Activated CD4-positive, alpha-beta memory T cell treated with anti-CD3 and anti-CD28 coated beads for 36 hours (primary cell): ENCODE results near the gene FOXF1. TPM values are rescaled to one million over a fixed set of nuclear protein-coding genes. Genes with fewer than 3 reads are reported as not detected.

ENCODE experiments used
- CTCF ChIA-PET: fragments of 350-600 bp; sonication (Branson Sonifier 250); formaldehyde crosslinking; loops from one replicate; lab custom pipeline; 2021; ENCODE audit warnings: antibody characterized with exemption, inconsistent platforms; lab: Charles Lee
- POLR2A ChIA-PET: fragments of 350-600 bp; sonication (Branson Sonifier 250); formaldehyde crosslinking; loops from one replicate; lab custom pipeline; 2021; ENCODE audit warnings: antibody characterized with exemption; lab: Charles Lee
- DNase-seq: peaks from one replicate; pipeline ENCODE4 v3.0.0-alpha.2; 2020
- H3K27ac Mint-ChIP-seq: one replicate; pipeline ENCODE4 v1.8.0; 2021; ENCODE audit warnings: mixed read lengths
- H3K27me3 Mint-ChIP-seq: one replicate; pipeline ENCODE4 v1.8.0; 2021; ENCODE audit warnings: mixed read lengths
- H3K36me3 Mint-ChIP-seq: one replicate; pipeline ENCODE4 v1.8.0; 2021; ENCODE audit warnings: mixed read lengths
- H3K4me1 Mint-ChIP-seq: one replicate; pipeline ENCODE4 v1.8.0; 2021; ENCODE audit warnings: low read depth, mixed read lengths
- H3K4me3 Mint-ChIP-seq: one replicate; pipeline ENCODE4 v1.8.0; 2021; ENCODE audit warnings: mild to moderate bottlenecking, mixed read lengths
- H3K9me3 Mint-ChIP-seq: one replicate; pipeline ENCODE4 v1.8.0; 2021; ENCODE audit warnings: mixed read lengths
- intact Hi-C: fragments of 100-400 bp; cut with micrococcal nuclease; formaldehyde crosslinking; loops from one replicate; pipeline ENCODE4 v1.15.1; 2023
- total RNA-seq, 2 experiments: library from RNA; stranded (reverse); gene quantifications; one replicate each; pipeline ENCODE4 v1.2.3, GENCODE V29; 2021

FOXF1 gene
- total RNA-seq, 2 experiments from 2014 or later, result not detected

DNA sequence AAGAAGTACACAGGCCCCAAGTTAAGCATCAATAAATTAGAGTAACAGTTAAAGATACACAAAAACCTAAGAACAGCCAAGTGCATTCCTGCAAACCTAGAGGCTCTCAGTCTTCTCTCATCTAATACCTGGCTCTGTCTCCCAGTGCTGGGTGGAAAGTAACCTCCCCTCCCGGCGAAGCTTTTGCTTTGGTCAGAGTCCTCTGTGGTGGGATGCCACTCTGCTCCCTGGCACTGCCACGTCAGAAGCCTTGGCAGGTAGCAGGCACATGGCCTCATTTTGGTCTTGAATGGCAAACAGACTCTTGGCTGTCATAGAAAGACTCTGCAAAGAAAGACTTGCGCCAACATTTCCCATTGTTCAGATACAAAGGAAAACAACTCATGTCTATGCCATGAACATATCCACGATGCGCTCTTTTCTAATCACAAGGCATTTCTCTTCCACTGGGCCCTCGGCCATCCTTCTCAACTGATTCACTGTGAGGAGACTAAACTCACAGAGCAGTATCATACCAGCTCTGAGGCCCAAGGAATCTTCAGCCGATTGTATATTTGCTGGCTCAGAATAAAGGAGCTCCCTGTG lies 23.5 kb downstream of the FOXF1 start:
- intact Hi-C loops, result no loop called here
- H3K9me3 Mint-ChIP-seq, result no peaks in the 10 kb centered on the region
- CTCF ChIA-PET, result interaction anchor here (1.0 kb wide), 1 partner anchor 16 kb away, joined by 3 read pairs; no protein-coding TSS in a partner anchor
- no peaks in the 10 kb centered on the region for H3K27me3 Mint-ChIP-seq
- POLR2A ChIA-PET, result no interaction called here
- no peak for DNase-seq
- H3K4me3 Mint-ChIP-seq, result no peak overlapping the region
- no peaks in the 10 kb centered on the region for H3K4me1 Mint-ChIP-seq
- peaks cover 10% of the 10 kb centered on the region for H3K36me3 Mint-ChIP-seq
- H3K27ac Mint-ChIP-seq, result no peak overlapping the region

- ChIA-PET POLR2A (no interaction called here), CTCF (no interaction called here)
- no peaks in the 10 kb centered on the region for H3K27me3 Mint-ChIP-seq
- intact Hi-C loops, result no loop called here
- H3K4me1 Mint-ChIP-seq, result no peaks in the 10 kb centered on the region
- H3K9me3 Mint-ChIP-seq, result no peaks in the 10 kb centered on the region
- peaks cover 12% of the 10 kb centered on the region for H3K36me3 Mint-ChIP-seq
- H3K27ac Mint-ChIP-seq, result no peak overlapping the region
- no peak for DNase-seq
- H3K4me3 Mint-ChIP-seq, result no peak overlapping the region
Measured at GRCh38 chr16:86534779-86535615, 24.7 kb downstream of the FOXF1 start.

DNA sequence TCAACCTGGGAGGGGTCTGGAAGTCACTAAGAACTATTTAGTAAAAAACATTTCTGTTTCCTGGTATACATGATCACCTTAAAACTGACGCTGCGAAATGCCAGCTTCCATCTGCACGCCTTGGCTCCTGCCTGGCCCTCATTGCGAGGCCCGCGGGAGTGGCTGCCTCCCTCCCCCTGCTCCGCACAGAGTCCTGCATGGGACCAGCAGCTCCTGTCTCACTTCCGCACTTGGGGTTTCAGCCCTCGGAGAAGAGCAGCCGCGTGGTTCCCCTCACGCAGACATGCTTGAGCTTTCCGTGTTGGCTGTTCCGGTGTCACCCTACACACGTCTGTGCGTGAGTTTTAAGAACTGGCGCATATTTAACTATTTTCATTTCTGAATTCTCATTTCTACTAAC lies 26.3 kb downstream of the FOXF1 start:
- intact Hi-C loops, result no loop called here
- H3K27ac Mint-ChIP-seq, result no peak overlapping the region
- H3K27me3 Mint-ChIP-seq, result no peaks in the 10 kb centered on the region
- H3K4me3 Mint-ChIP-seq, result no peak overlapping the region
- DNase-seq, result no peak
- peaks cover 16% of the 10 kb centered on the region for H3K36me3 Mint-ChIP-seq
- H3K9me3 Mint-ChIP-seq, result no peaks in the 10 kb centered on the region
- ChIA-PET POLR2A (no interaction called here), CTCF (no interaction called here)
- H3K4me1 Mint-ChIP-seq, result no peaks in the 10 kb centered on the region

DNA sequence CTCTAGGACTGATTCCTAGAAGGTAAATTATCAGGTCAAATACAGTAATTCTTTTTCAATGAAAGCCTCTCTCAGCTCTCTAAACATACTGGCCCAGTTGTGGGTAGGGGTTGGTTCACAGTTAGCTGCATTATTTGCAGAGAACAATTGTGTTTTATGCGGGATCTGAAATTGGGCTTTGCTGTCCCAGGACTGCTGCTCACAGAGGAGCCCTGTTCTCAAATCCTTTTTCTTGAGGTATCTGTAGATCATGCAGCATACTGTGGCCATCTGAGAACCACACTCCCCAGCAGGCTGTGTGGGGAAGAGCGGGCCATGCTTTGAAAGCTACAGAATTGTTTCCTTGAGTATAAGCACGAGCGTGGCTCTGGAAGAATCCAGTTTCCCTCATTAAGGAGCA lies 27.2 kb downstream of the FOXF1 start:
- DNase-seq, result no peak
- Mint-ChIP-seq H3K27me3 (no peaks in the 10 kb centered on the region), H3K9me3 (no peaks in the 10 kb centered on the region), H3K4me1 (no peaks in the 10 kb centered on the region), H3K36me3 (peaks cover 17% of the 10 kb centered on the region), H3K27ac (no peak overlapping the region), H3K4me3 (no peak overlapping the region)
- POLR2A ChIA-PET, result no interaction called here
- intact Hi-C loops, result no loop called here
- CTCF ChIA-PET, result interaction anchor here (0.6 kb wide), 1 partner anchor 1365 kb away, joined by 3 read pairs; no protein-coding TSS in a partner anchor

DNA sequence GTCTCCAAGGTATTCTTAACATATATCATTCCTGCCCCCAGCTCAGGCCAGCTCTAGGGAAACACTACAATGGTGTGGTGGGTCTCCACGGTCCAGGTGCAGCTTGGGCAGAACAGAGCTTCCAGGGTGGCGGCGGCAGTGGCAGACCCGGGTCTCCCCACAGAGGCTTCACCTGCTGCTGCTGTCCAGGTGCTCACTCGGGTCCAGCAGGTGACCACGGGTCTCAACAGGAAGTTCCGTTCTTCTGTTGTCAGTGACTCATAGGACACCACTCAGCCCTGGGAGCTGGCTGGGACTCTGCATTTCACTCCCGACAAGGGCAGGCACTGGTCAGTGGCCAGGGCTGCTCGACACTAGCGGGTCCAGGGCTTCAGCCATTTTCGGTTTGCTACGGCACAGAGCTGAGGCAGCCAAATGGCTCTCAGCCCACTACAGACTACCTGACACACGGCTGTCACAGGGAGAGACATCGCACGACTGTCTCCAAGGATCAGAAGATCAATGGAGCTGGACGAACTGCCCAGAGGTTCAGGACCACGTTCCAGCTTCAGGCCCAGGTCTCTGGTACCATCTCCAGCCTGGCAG lies 28.0 kb downstream of the FOXF1 start:
- no peak for DNase-seq
- Mint-ChIP-seq H3K4me1 (no peaks in the 10 kb centered on the region), H3K4me3 (no peak overlapping the region), H3K36me3 (peaks cover 19% of the 10 kb centered on the region), H3K27me3 (no peaks in the 10 kb centered on the region), H3K9me3 (no peaks in the 10 kb centered on the region), H3K27ac (no peak overlapping the region)
- POLR2A ChIA-PET, result no interaction called here
- intact Hi-C loops, result no loop called here
- CTCF ChIA-PET, result interaction anchor here (0.6 kb wide), 1 partner anchor 1366 kb away, joined by 3 read pairs; no protein-coding TSS in a partner anchor

GRCh38 chr16:86540894-86541293 lies 30.6 kb downstream of the FOXF1 start:
- H3K4me3 Mint-ChIP-seq, result no peak overlapping the region
- intact Hi-C loops, result no loop called here
- H3K27me3 Mint-ChIP-seq, result no peaks in the 10 kb centered on the region
- no peaks in the 10 kb centered on the region for H3K9me3 Mint-ChIP-seq
- CTCF ChIA-PET, result no interaction called here
- no peak for DNase-seq
- H3K4me1 Mint-ChIP-seq, result no peaks in the 10 kb centered on the region
- H3K27ac Mint-ChIP-seq, result no peak overlapping the region
- POLR2A ChIA-PET, result interaction anchor here (0.6 kb wide), 1 partner anchor 736 kb away, joined by 3 read pairs; no protein-coding TSS in a partner anchor
- peaks cover 34% of the 10 kb centered on the region for H3K36me3 Mint-ChIP-seq

DNA sequence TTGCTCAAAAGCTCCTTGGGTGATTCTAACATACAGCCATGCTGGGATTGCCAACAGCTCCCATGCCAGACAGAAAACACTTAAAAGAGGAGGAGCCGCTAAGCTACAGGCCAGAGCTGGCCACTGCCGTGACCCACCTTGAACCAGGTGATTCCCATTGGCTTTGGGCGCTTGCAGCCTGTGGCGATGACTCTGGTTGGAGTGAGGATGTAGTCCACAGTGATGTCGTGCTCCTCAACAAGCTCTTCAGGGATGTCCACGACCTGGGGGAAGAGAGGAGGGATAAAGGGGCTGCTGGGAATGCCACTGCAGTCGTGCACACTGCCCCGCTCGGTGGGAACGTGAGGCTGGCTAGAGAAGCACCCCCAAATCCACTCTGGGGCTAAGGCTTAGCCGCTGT lies 31.2 kb downstream of the FOXF1 start:
- Mint-ChIP-seq H3K27me3 (no peaks in the 10 kb centered on the region), H3K36me3 (peaks cover 35% of the 10 kb centered on the region), H3K4me3 (no peak overlapping the region), H3K9me3 (no peaks in the 10 kb centered on the region), H3K27ac (no peak overlapping the region), H3K4me1 (no peaks in the 10 kb centered on the region)
- intact Hi-C loops, result no loop called here
- DNase-seq, result no peak
- CTCF ChIA-PET, result no interaction called here
- POLR2A ChIA-PET, result interaction anchor here (0.6 kb wide), 1 partner anchor 736 kb away, joined by 3 read pairs; no protein-coding TSS in a partner anchor

DNA sequence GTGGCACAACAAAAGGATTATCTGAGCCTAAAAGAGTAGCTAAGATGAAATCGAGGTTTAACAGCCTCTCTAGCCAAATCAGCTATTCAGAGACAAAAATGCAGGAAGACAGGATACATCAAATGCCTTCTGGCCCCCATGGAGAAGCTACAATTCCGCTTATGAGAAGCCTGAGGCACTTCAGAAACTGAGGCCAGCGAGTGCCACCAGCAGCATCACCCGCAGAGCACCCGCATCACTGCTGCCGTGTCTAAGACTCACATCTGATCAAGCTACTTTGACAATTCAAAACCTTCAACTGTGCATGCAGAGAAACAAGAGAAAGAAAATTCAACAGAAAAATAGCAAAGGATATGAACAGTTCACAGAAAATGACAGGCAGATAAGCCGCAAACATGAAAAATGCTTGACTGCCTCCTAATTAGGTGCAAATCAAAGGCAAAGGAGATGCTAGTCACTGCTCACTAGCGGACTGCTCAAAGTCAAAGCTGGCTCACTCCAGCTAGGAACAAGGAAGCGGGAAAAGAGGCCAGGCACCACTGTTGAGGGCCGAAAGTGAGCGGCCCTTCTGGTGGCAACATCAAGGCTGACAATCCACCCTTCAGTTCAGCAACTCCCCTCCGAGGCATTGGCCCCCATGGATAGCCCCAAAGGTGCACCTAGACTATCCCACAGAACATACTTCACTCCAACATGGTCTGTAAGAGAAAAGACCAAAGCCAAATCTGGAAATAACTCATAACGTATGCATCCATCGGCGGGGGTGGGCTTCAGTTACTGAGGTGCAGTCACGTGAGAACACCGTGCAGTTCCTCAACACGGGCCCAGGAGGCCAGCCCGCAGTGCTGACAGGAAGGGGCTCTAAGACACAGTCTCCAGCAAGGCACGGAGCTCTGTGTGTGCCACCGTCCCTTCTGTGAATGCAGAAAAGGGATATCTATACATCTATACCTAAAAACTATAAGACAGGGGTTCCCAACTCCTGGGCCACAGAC lies 32.7 kb downstream of the FOXF1 start:
- DNase-seq, result no peak
- H3K4me3 Mint-ChIP-seq, result no peak overlapping the region
- H3K4me1 Mint-ChIP-seq, result no peaks in the 10 kb centered on the region
- H3K36me3 Mint-ChIP-seq, result peaks cover 39% of the 10 kb centered on the region
- H3K9me3 Mint-ChIP-seq, result no peaks in the 10 kb centered on the region
- POLR2A ChIA-PET, result no interaction called here
- no peaks in the 10 kb centered on the region for H3K27me3 Mint-ChIP-seq
- H3K27ac Mint-ChIP-seq, result no peak overlapping the region
- CTCF ChIA-PET, result interaction anchor here (0.7 kb wide), 1 partner anchor 66 kb away, joined by 4 read pairs; no protein-coding TSS in a partner anchor
- intact Hi-C loops, result no loop called here

DNA sequence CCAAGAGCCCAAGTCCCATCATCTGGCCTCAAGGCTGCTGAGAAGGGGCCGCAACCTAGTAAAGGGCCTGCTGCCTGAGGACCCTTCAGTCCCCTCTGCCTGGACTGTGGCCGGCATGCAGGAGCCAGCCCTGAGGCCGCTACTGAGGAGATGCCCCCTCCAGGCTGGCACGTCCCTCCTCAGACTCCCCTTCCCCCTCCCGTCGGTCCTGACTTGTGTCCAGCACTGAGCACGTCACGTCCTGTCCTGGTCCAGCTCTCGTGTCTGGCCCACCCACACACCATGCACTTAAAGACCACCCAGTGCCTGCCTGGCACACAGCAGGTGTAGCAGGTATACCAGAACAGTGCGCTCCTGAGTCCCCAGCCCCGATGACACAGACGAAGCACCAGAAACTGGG lies 35.2 kb downstream of the FOXF1 start:
- DNase-seq, result no peak
- peaks cover 36% of the 10 kb centered on the region for H3K36me3 Mint-ChIP-seq

GRCh38 chr16:86545954-86546637 lies 35.8 kb downstream of the FOXF1 start:
- H3K9me3 Mint-ChIP-seq, result no peaks in the 10 kb centered on the region
- H3K36me3 Mint-ChIP-seq, result peaks cover 31% of the 10 kb centered on the region
- DNase-seq, result no peak
- ChIA-PET CTCF (no interaction called here), POLR2A (no interaction called here)
- H3K4me3 Mint-ChIP-seq, result no peak overlapping the region
- peaks cover 3% of the 10 kb centered on the region for H3K4me1 Mint-ChIP-seq
- no peaks in the 10 kb centered on the region for H3K27me3 Mint-ChIP-seq
- intact Hi-C loops, result no loop called here
- H3K27ac Mint-ChIP-seq, result no peak overlapping the region

More for the DNA sequence above, 35.2 kb downstream of the FOXF1 start:
- Mint-ChIP-seq H3K27ac (no peak overlapping the region), H3K4me3 (no peak overlapping the region), H3K9me3 (no peaks in the 10 kb centered on the region), H3K4me1 (peaks cover 3% of the 10 kb centered on the region), H3K27me3 (no peaks in the 10 kb centered on the region)
- POLR2A ChIA-PET, result no interaction called here
- CTCF ChIA-PET, result no interaction called here
- intact Hi-C loops, result no loop called here

DNA sequence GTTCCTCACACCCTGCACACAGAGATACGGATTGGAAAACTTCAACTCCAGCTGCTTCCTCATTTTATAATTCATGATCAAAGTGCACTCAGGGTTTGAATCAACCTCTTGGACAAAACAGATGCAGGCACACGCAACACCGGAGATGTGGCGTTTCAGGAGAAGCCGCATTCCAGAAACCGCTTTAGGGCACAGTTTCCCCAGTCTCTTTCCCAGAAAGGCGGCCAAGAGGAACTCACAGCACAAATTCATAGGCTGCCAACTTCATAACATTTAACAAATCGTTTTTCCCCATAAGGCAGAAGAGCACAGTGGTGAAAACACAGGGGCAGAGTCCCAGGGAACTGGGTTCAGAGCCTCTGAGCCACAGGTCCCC lies 36.3 kb downstream of the FOXF1 start:
- ChIA-PET POLR2A (no interaction called here), CTCF (no interaction called here)
- H3K4me3 Mint-ChIP-seq, result no peak overlapping the region
- intact Hi-C loops, result no loop called here
- H3K36me3 Mint-ChIP-seq, result peaks cover 33% of the 10 kb centered on the region
- no peaks in the 10 kb centered on the region for H3K9me3 Mint-ChIP-seq
- peaks cover 3% of the 10 kb centered on the region for H3K4me1 Mint-ChIP-seq
- DNase-seq, result no peak
- no peak overlapping the region for H3K27ac Mint-ChIP-seq
- no peaks in the 10 kb centered on the region for H3K27me3 Mint-ChIP-seq
